ENCODE results near the gene SPAG16.

DNA sequence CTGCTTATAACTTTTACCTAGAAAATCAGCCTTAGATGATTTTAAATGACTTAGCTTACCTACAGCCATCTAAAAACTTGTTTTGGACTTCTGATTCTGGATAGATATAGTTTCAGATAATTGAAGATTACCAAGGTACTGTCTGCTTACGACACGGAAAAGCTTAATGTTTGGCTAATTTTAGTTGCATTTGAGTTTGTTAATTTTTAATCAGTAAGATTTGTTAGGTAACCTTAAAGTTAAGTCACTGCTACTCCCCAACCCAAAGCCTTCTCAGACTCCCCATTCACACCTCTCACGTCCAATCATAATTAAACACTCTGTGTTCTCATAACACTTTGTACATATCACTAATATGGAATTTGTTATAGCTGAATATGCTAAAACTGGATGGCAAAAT, 936.0 kb downstream of the SPAG16 start:
- TF ChIP-seq, protein P1, sequence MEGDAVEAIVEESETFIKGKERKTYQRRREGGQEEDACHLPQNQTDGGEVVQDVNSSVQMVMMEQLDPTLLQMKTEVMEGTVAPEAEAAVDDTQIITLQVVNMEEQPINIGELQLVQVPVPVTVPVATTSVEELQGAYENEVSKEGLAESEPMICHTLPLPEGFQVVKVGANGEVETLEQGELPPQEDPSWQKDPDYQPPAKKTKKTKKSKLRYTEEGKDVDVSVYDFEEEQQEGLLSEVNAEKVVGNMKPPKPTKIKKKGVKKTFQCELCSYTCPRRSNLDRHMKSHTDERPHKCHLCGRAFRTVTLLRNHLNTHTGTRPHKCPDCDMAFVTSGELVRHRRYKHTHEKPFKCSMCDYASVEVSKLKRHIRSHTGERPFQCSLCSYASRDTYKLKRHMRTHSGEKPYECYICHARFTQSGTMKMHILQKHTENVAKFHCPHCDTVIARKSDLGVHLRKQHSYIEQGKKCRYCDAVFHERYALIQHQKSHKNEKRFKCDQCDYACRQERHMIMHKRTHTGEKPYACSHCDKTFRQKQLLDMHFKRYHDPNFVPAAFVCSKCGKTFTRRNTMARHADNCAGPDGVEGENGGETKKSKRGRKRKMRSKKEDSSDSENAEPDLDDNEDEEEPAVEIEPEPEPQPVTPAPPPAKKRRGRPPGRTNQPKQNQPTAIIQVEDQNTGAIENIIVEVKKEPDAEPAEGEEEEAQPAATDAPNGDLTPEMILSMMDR (IDR thresholded peaks at IDR 0.05): no peak
- no peak for TF ChIP-seq POLR2A (IDR thresholded peaks at IDR 0.05)
